H9 (cell line): ENCODE measurements around the gene FCHSD2. TPM values are rescaled to one million over a fixed set of nuclear protein-coding genes. Genes with fewer than 3 reads are reported as not detected.

Source experiments
- DNase-seq: peaks from one replicate; pipeline ENCODE4 v3.0.0-alpha.2; 2017
- H2AFZ ChIP-seq: one replicate; pipeline ENCODE4 v1.6.1; 2013; ENCODE audit warnings: mild to moderate bottlenecking, low read length, control low read depth, moderate library complexity
- H2AK5ac ChIP-seq: 2 replicates; pipeline ENCODE4 v1.6.1; 2013; ENCODE audit warnings: low read length, control low read depth, mixed read lengths; ENCODE audit not compliant: insufficient read length
- H2BK120ac ChIP-seq: one replicate; pipeline ENCODE4 v1.6.1; 2013; ENCODE audit warnings: low read depth, mild to moderate bottlenecking, low read length, control low read depth, inconsistent platforms; ENCODE audit not compliant: poor library complexity, severe bottlenecking
- H2BK12ac ChIP-seq: 2 replicates; pipeline ENCODE4 v1.6.1; 2013; ENCODE audit warnings: low read length, control low read depth, mixed read lengths, low read depth; ENCODE audit not compliant: insufficient read length
- H2BK15ac ChIP-seq: 2 replicates; pipeline ENCODE4 v1.6.1; 2013; ENCODE audit warnings: low read depth, low read length, control low read depth
- H2BK20ac ChIP-seq: one replicate; pipeline ENCODE4 v1.6.1; 2013; ENCODE audit warnings: low read depth, mild to moderate bottlenecking, low read length, control low read depth, inconsistent platforms; ENCODE audit not compliant: poor library complexity, severe bottlenecking
- H2BK5ac ChIP-seq: 2 replicates; pipeline ENCODE4 v1.6.1; 2013; ENCODE audit warnings: low read length, control low read depth, mixed read lengths; ENCODE audit not compliant: insufficient read length
- H3K14ac ChIP-seq: 2 replicates; pipeline ENCODE4 v1.6.1; 2013; ENCODE audit warnings: low read length, control low read depth; ENCODE audit not compliant: insufficient read depth
- H3K18ac ChIP-seq: 2 replicates; pipeline ENCODE4 v1.6.1; 2013; ENCODE audit warnings: low read depth, mild to moderate bottlenecking, mixed read lengths, low read length, control low read depth; ENCODE audit not compliant: insufficient read length
- H3K23ac ChIP-seq: 2 replicates; pipeline ENCODE4 v1.6.1; 2013; ENCODE audit warnings: low read length, control low read depth, mixed read lengths, low read depth; ENCODE audit not compliant: insufficient read length
- H3K23me2 ChIP-seq: 2 replicates; pipeline ENCODE4 v1.6.1; 2013; ENCODE audit warnings: low read depth, mild to moderate bottlenecking, mixed read lengths, low read length, control low read depth; ENCODE audit not compliant: insufficient read length, poor library complexity, severe bottlenecking
- H3K27ac ChIP-seq: 2 replicates; pipeline ENCODE4 v1.5.1; 2013; ENCODE audit warnings: low read length, control low read depth, mixed read lengths, low read depth; ENCODE audit not compliant: insufficient read length
- H3K27me3 ChIP-seq: 2 replicates; pipeline ENCODE4 v1.6.1; 2013; ENCODE audit warnings: low read length, control low read depth, inconsistent platforms; ENCODE audit not compliant: insufficient read depth
- H3K4ac ChIP-seq: 2 replicates; pipeline ENCODE4 v1.6.1; 2013; ENCODE audit warnings: low read depth, mild to moderate bottlenecking, control low read depth, inconsistent platforms, low read length, moderate library complexity
- H3K4me1 ChIP-seq: 2 replicates; pipeline ENCODE4 v1.6.1; 2013; ENCODE audit warnings: low read length, control low read depth, inconsistent platforms; ENCODE audit not compliant: insufficient read depth
- H3K4me2 ChIP-seq: 2 replicates; pipeline ENCODE4 v1.6.1; 2013; ENCODE audit warnings: low read length, control low read depth, mixed read lengths; ENCODE audit not compliant: insufficient read length, insufficient read depth
- H3K56ac ChIP-seq: 2 replicates; pipeline ENCODE4 v1.6.1; 2013; ENCODE audit warnings: low read depth, mild to moderate bottlenecking, mixed read lengths, low read length, control low read depth; ENCODE audit not compliant: insufficient read length
- H3K79me1 ChIP-seq: 2 replicates; pipeline ENCODE4 v1.6.1; 2013; ENCODE audit warnings: low read depth, mild to moderate bottlenecking, moderate library complexity, low read length, control low read depth, inconsistent platforms; ENCODE audit not compliant: insufficient read depth, poor library complexity, severe bottlenecking
- H3K79me2 ChIP-seq: 2 replicates; pipeline ENCODE4 v1.6.1; 2013; ENCODE audit warnings: low read length, control low read depth, inconsistent platforms; ENCODE audit not compliant: insufficient read depth
- H3K9ac ChIP-seq: 2 replicates; pipeline ENCODE4 v1.6.1; 2013; ENCODE audit warnings: low read length, control low read depth, mixed read lengths; ENCODE audit not compliant: insufficient read length; ENCODE audit errors: extremely low read depth
- H3K9me3 ChIP-seq: one replicate; pipeline ENCODE4 v1.6.1; 2013; ENCODE audit warnings: low read depth, low read length, inconsistent platforms; ENCODE audit not compliant: control insufficient read depth
- H3T11ph ChIP-seq: one replicate; pipeline ENCODE4 v1.6.1; 2013; ENCODE audit warnings: mild to moderate bottlenecking, low read length, control low read depth, inconsistent platforms
- H4K20me1 ChIP-seq: one replicate; pipeline ENCODE4 v1.6.1; 2013; ENCODE audit not compliant: control insufficient read depth, insufficient read length, insufficient read depth
- H4K5ac ChIP-seq: 2 replicates; pipeline ENCODE4 v1.6.1; 2013; ENCODE audit warnings: low read depth, mild to moderate bottlenecking, mixed read lengths, low read length, control low read depth; ENCODE audit not compliant: insufficient read length
- H4K8ac ChIP-seq: replicated peaks from 2 replicates; pipeline ENCODE4 v1.6.1; 2013; ENCODE audit warnings: low read length, control low read depth, mixed read lengths, low read depth; ENCODE audit not compliant: insufficient read length
- H4K91ac ChIP-seq: 2 replicates; pipeline ENCODE4 v1.6.1; 2013; ENCODE audit warnings: low read depth, mild to moderate bottlenecking, moderate library complexity, mixed read lengths, low read length, control low read depth; ENCODE audit not compliant: insufficient read length
- H3K27ac Mint-ChIP-seq, 3 experiments: 2 replicates in 2 of 3; 3 replicates in 1 of 3; pipeline ENCODE4 v1.8.0; 2020 to 2021; ENCODE audit warnings: mixed read lengths in 3 of 3, mild to moderate bottlenecking in 1 of 3, moderate library complexity in 1 of 3
- H3K27me3 Mint-ChIP-seq: 2 replicates; pipeline ENCODE4 v1.8.0; 2021; ENCODE audit warnings: low read depth, mild to moderate bottlenecking, moderate library complexity, mixed read lengths
- H3K36me3 Mint-ChIP-seq, 3 experiments: 2 replicates in 2 of 3; 3 replicates in 1 of 3; pipeline ENCODE4 v1.8.0; 2020 to 2021; ENCODE audit warnings: low read depth in 3 of 3, mixed read lengths in 3 of 3; ENCODE audit not compliant: insufficient read depth in 1 of 3
- H3K4me1 Mint-ChIP-seq, 2 experiments: 2 replicates each; pipeline ENCODE4 v1.8.0; 2020; ENCODE audit warnings: mixed read lengths in 2 of 2
- H3K4me3 Mint-ChIP-seq, 2 experiments: 2 replicates in 1 of 2; 3 replicates in 1 of 2; pipeline ENCODE4 v1.8.0; 2020 to 2021; ENCODE audit warnings: mild to moderate bottlenecking in 2 of 2, mixed read lengths in 2 of 2, moderate library complexity in 1 of 2
- H3K9me3 Mint-ChIP-seq, 2 experiments: 2 replicates in 1 of 2; 3 replicates in 1 of 2; pipeline ENCODE4 v1.8.0; 2020; ENCODE audit warnings: mild to moderate bottlenecking in 2 of 2, mixed read lengths in 2 of 2, moderate library complexity in 1 of 2
- WGBS: extraction: QIAGEN DNeasy Blood & Tissue Kit; methylation state at CpG from one replicate; pipeline ENCODE4 v1.1.7; 2013; ENCODE audit warnings: missing lambda C conversion rate, low lambda C conversion rate, mixed read lengths; ENCODE audit not compliant: insufficient read length; ENCODE audit errors: extremely low coverage; 5-methylcytosine and 5-hydroxymethylcytosine counted together
- total RNA-seq: library from RNA; stranded (reverse); gene quantifications from 2 replicates; pipeline ENCODE4 v1.2.1, GENCODE V29; 2021
- TF ChIP-seq, protein P1 (sequence below): fragments of 200-600 bp; sonication (generic); conservative IDR thresholded peaks from 3 replicates; pipeline ENCODE4 v1.8.0; 2021; ENCODE audit warnings: antibody characterized with exemption, mild to moderate bottlenecking

The FCHSD2 gene
- total RNA-seq, 1 experiment from 2014 or later, result 17.8 TPM

DNA sequence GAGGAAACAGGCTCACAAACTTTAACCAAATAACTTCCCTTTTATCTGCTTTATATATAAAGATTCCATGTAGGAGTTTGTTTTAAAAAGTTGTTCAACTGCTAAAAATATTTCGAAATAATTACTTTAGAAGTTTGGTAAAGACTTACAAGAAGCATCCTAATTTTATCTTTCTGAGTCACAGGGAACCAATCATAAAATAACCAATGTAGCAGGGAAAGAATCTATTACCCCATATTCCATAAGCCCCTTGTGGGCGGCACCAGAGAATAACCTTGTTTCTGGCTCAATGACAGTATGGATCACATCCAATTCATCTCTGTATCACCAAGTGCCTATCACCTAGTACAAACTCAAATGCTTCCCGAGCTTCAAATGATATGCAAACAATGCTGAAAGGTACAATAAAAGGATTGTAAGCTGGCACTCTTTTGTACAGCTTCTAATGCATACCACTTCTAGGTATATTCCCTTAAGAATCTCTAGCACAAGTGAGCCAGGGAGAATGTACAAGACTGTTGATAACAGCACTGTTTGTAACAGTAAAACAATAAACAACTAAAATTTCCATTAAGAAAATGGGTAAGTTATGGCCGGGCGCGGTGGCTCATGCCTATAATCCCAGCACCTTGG lies 169.5 kb downstream of the FCHSD2 start:
- DNase-seq, result no peak
- Histone ChIP-seq H3K4ac (no peak overlapping the region), H4K8ac (no peak overlapping the region), H2AFZ (no peak overlapping the region), H2BK20ac (no peak overlapping the region), H3K4me2 (no peak overlapping the region), H3K56ac (no peak overlapping the region), H3K4me1 (no peaks in the 10 kb centered on the region), H2AK5ac (no peak overlapping the region), H3K27me3 (no peaks in the 10 kb centered on the region), H2BK5ac (no peak overlapping the region), H3K14ac (no peak overlapping the region), H3K18ac (no peak overlapping the region), H3K79me1 (no peaks in the 10 kb centered on the region), H3T11ph (no peak overlapping the region), H3K79me2 (no peaks in the 10 kb centered on the region), H2BK120ac (no peak overlapping the region), H3K9ac (no peak overlapping the region), H3K9me3 (no peaks in the 10 kb centered on the region), H2BK12ac (no peak overlapping the region), H4K5ac (no peak overlapping the region), H3K27ac (no peak overlapping the region), H2BK15ac (no peak overlapping the region), H3K23me2 (no peaks in the 10 kb centered on the region), H4K20me1 (no peaks in the 10 kb centered on the region), H3K23ac (no peak overlapping the region), H4K91ac (no peak overlapping the region)
- H3K9me3 Mint-ChIP-seq, result peaks cover 8 to 10% of the 10 kb centered on the region in 2 experiments
- no CpG with 5 or more reads among the region's 6 CpGs for WGBS
- H3K27me3 Mint-ChIP-seq, result peaks cover 2% of the 10 kb centered on the region
- no peak overlapping the region for H3K4me3 Mint-ChIP-seq
- H3K27ac Mint-ChIP-seq, result no peak overlapping the region
- TF ChIP-seq, protein P1, sequence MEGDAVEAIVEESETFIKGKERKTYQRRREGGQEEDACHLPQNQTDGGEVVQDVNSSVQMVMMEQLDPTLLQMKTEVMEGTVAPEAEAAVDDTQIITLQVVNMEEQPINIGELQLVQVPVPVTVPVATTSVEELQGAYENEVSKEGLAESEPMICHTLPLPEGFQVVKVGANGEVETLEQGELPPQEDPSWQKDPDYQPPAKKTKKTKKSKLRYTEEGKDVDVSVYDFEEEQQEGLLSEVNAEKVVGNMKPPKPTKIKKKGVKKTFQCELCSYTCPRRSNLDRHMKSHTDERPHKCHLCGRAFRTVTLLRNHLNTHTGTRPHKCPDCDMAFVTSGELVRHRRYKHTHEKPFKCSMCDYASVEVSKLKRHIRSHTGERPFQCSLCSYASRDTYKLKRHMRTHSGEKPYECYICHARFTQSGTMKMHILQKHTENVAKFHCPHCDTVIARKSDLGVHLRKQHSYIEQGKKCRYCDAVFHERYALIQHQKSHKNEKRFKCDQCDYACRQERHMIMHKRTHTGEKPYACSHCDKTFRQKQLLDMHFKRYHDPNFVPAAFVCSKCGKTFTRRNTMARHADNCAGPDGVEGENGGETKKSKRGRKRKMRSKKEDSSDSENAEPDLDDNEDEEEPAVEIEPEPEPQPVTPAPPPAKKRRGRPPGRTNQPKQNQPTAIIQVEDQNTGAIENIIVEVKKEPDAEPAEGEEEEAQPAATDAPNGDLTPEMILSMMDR, result no peak
- no peaks in the 10 kb centered on the region for H3K4me1 Mint-ChIP-seq
- H3K36me3 Mint-ChIP-seq, result peaks cover 3 to 15% (median 7%) of the 10 kb centered on the region in 3 experiments; a peak in 5 of 7 replicates
